NCI-H1417 treated with DMSO at 0.1 percent for 48 hours (cell line): ENCODE measurements around the gene CAPNS2.

Experiments
- DNase-seq: peaks from one replicate; lab custom pipeline; 2025; lab: John Stamatoyannopoulos, UW

The CAPNS2 gene

DNA sequence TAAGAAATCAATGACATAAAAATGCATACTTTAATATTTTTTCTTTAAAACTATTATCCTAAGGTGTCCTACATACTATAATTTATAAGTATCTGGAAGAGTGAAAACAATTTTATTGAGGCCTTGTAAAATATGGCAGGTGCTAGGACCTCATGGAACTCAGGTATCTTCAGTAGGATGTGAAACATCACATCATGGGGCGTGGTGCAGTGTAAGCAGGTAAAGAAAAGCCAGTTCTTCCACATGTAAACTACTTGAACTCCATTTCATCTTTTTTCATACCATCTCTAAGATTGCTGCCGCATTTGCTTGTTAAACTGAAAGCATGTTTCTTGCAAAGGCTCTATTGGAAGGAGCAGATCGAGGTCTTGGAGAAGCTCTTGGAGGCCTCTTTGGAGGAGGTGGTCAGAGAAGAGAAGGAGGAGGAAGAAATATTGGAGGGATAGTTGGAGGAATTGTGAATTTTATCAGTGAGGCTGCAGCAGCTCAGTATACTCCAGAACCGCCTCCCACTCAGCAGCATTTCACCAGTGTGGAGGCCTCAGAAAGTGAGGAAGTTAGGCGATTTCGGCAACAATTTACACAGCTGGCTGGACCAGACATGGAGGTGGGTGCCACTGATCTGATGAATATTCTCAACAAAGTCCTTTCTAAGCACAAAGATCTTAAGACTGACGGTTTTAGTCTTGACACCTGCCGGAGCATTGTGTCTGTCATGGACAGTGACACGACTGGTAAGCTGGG, at the start of gene CAPNS2:
Gene CAPNS2, plus strand, starts transcription at position 253 of the 744 bp plus-strand sequence. Its CDS starts 73 bp downstream, at position 326.
- no peak for DNase-seq

DNA sequence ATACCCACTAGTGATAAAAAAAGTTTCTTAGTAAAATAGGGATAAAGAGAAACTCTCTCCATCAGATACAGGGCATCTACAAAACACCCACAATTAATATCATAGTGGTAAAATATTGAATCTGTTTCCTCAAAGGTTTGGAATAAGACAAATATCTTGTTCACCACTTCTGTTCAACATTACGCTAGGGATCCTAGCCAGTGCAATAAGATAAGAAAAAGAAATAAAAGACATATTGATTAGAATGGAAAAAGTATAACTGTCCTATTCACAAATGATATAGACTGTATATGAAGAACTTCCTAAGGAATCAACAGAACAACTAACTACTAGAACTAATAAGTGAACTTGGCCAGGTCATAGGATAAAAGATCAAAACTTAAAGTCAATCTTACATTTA, 44.7 kb upstream of the CAPNS2 start:
- DNase-seq: no peak

DNA sequence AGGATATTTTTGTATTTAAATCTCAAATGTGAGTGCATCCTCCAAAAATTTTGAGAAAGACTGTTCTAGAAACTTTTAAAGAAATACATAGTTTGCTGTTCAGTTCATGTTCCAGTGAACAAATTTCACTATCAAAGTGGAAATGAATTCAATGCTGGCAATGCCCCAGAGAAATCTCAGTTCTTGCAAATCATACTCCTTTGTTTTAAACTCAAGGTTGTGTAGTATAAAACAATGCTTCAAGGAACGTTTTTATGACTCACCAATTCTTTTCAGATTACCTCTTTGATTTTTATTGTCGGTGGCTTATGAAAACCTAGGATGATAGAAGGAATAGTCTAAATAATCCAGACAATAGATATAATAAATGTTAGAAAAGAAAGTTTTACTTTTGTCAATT, 40.0 kb upstream of the CAPNS2 start:
- DNase-seq: no peak

GRCh38 chr16:55527885-55528284, 38.6 kb upstream of the CAPNS2 start:
- no peak for DNase-seq

GRCh38 chr16:55529018-55529417, 37.5 kb upstream of the CAPNS2 start:
- DNase-seq: no peak

GRCh38 chr16:55530316-55530856, 36.1 kb upstream of the CAPNS2 start:
- DNase-seq: no peak

DNA sequence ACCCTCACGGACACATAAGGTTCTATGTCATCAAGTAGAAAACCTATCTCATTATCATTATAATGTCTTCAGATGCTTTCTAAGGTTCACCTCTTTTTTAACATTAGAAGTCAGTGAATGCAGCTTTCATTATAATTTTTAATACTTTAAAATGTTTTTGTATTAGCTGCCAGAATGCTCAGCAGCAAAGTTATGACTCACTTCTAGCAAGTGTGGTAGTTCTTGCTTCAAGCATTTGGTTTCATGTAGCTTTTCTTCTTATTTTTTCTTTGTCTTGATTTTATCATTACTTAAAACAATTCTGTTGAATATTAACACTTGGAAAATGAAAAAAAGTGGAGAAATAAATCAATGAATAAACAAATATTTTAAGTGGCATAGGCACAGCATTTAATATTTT, 34.3 kb upstream of the CAPNS2 start:
- DNase-seq: no peak

DNA sequence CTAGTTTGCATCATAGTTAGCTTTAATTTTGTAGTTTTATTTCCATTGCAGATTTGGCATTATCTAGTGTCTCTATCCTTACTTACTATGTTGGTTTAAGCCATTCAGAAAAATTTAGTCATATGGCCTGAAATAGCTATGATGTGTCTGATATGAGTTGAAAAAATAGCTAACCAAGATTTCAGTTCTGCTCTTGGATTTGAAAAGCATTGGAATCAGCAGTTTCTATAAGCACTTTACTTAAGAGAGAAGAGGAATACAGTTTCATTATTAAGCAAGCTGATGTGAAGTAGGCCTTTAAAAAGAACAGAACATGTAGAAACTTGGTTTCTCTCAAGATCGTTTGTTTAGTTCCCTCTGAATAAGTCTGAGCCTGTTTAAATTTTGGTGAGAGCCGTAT, 31.7 kb upstream of the CAPNS2 start:
- no peak for DNase-seq

DNA sequence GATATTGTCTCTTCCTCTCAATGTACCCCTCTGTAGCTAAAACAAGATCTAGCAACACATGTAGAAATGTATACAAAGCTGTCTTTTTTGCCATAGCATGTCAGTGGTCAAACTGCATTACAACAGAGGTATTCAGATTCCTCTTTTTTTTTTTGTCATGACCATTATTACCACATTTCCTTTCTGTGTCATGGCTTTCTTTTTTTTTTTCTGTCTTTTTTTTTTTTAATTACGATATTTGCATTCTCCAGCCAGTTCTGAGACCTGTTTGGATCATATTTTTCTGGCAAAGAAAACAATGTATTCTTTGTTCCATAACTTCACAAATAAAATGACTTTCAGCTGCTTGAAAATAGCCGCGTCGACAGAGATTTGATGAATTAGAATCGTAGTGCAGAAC, 27.4 kb upstream of the CAPNS2 start:
- no peak for DNase-seq

GRCh38 chr16:55539488-55539887, 27.0 kb upstream of the CAPNS2 start:
- no peak for DNase-seq

- DNase-seq: no peak
Observed at GRCh38 chr16:55540221-55540620, 26.3 kb upstream of the CAPNS2 start.

GRCh38 chr16:55542459-55543082, 23.9 kb upstream of the CAPNS2 start:
- no peak for DNase-seq

GRCh38 chr16:55543472-55543871, 23.0 kb upstream of the CAPNS2 start:
- DNase-seq: no peak

GRCh38 chr16:55552621-55553020, 13.9 kb upstream of the CAPNS2 start:
- DNase-seq: no peak

- DNase-seq: no peak
Observed at GRCh38 chr16:55555436-55555835, 11.0 kb upstream of the CAPNS2 start.

- DNase-seq: no peak
Observed at GRCh38 chr16:55557186-55557585, 9.3 kb upstream of the CAPNS2 start.

- DNase-seq: no peak
Observed at GRCh38 chr16:55559233-55559632, 7.3 kb upstream of the CAPNS2 start.

DNA sequence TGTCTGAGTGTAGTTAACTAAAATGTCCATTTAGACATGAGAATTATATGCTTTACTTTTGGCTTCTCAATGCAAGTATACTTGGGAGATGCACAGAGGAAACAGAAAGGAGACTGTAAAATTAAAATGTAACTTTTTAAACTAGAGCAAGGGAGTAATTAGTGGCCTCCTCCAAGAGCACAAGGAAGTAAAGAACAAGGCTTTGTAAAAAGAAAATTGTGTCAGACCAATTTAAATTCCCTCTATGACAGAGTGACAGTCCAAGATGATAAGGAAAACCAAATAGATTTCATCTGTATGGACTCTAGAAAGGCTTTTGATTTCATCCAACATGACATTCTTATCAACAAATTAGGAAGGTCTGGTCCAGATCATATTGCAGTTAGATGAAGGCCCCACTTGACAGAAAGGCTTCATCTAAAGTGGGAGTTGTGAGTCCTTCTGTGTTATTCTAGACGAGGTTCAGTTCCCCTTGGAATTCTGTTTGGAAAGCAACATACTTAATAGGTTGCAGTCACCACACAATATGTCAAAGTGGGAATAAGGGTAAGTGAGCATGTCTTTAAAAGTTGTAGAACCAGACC, 6.5 kb upstream of the CAPNS2 start:
- no peak for DNase-seq

DNA sequence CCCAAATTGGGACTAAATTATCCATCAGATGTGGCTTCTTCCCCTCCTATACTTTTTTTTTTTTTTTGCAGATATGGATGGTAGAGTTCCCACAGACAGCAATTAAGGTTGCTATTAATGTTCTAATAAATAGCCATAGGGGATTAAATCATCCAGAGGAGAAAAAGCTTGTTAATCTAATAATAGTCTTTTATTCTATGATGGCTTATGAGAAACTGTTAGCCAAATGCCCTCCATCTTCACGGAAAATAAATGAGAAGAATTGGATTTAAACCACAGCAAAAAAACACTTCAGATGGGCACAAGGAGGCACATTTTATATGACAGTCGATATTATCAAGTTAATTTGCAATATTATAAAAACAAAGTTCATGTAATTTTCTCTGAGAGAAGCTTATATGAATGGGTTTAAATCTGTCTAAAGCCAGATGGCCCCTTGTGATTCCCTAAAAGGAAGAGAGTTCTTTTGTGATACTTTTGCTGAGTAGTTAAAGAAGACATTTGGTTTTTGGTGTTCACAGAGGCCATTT, 5.1 kb upstream of the CAPNS2 start:
- DNase-seq: no peak

DNA sequence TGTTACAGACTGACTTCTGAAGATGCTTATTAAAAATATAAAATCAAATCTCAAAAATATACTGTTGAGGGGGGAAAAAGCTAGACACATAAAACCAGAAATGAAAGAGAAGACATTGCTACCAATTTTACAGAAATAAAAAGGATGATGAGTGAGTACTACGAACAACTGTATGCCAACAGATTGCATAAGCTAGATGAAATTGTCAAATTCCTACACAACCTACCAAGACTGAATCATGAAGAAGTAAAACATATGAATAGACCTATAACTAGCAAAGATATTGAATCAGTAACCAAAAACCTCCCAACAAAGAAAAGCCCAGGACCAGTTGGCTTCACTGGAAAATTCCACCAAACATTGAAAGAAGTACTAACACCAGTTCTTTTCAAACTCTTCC, 3.5 kb upstream of the CAPNS2 start:
- DNase-seq: no peak

- DNase-seq: no peak
Observed at GRCh38 chr16:55563797-55564196, 2.7 kb upstream of the CAPNS2 start.

- DNase-seq: no peak
Observed at GRCh38 chr16:55565086-55565485, 1.4 kb upstream of the CAPNS2 start.

GRCh38 chr16:55567382-55567781, 898 bp downstream of the CAPNS2 start:
- DNase-seq: no peak
